GM10847 (cell line): ENCODE measurements around the gene GJB4.

Source experiments
- POLR2A ChIP-seq: IDR thresholded peaks from 2 replicates; pipeline ENCODE4 v1.6.1; 2011; ENCODE audit not compliant: insufficient read length; ENCODE audit errors: extremely low read depth

GJB4 gene

DNA sequence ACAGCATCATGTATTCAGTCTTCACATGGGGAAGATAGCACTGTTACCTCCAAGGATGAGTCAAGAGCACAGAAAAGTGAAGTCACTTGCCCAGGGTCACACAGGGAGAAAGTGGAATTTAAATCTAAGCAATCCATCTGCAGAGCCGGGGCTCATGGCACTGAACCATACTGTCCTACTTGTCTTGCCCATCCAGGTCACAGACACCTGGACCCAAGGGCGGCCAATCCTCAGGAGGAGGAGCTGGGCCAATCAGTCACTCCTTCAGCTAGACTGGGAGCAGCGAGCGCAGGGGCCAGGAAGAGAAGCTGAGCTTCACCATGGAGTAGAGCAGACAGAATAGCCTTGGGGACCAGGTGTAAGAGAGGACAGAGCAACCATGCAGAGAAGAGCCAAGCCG lies 13.9 kb upstream of the GJB4 start:
- TF ChIP-seq POLR2A: no peak

DNA sequence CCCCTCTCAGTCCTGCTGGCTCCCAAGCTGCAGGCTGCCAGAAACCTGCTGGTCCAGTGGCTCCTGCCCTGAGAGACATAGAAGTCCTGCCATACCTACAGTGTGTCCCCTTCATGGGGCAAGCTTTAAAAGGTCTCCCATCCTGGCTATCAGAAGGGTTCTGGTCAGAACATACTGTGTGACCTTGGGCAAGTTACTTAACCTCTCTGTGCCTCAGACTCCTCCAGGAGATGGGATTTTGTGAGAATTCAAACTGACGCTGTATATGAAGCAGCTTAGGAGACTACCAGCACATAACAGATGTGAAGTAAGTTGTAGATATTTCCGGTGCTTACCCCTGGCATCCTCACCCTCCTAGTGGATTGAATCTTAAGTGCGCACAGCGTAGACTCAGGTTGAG lies 13.4 kb upstream of the GJB4 start:
- TF ChIP-seq POLR2A: no peak

DNA sequence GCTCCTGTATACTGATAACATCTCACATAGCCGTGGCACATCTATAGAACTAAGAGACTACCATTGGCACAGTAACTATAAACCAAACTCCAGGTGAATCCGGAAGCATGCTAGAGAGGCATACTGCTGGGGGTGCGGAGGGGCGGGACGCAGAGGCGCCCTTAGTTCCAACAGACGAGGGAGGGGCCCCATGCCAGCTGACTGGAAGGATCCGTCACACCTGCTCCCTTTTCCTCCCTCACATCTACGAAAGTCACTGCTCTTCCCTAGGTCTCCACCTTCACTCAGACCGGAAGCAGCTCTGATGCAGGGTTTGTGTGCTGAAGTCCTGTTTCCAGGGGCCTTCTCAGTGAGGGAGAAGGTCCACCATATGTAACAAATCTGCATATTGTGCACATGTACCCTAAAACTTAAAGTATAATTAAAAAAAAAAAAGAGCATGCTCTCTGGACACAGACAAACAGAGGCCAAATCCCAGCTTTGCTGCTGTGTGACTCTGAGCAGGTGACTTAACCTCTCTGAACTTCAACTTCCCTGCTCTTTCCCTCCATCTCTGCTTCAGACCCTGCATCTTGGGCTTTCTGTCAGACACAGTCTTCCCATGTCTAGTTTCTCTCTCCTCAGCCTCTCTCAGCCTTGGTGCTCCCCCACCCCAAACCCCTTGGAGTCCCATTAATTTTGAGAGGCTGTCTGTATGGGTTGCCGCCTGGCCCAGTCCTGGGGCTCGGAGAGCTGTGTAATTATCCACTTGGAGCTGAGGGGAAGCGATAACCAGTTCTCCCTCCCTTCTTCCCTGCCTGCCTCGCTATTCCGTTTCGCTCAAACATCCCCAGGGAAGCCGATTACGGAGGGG lies 12.5 kb upstream of the GJB4 start:
- TF ChIP-seq POLR2A: no peak

DNA sequence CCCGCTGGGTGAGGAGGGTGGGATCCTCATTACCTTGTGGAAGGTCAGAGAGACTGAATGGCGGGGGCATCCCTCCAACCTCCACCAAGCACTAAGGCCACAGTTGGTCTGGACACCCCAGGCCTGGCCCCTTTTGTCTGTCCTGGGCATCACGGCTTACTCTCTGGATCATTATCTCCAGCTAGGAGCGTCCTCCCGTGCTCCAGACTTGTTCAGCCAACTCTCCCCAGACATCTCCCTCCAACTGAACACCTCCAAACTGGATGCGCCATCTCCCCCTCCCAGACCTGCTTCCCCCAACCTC lies 11.9 kb upstream of the GJB4 start:
- TF ChIP-seq POLR2A: no peak

DNA sequence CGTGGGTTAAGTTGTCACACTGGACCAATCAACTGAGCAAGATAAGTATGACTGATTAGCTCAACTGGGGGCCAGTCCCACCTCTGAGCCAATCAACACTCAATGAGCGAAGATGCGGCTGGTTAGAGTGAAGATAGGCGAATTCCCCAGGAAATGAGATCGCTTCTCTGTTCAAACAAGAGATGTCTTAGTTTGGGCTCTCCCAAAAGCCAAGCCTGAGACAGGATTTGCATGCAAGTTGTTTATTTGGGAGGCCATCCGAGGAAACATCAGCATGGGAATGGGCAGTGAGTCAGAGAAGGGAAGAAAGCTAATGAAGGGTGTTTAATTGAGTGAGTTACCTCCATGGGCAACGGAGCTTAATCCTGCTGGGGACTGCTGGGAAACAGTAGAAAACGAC lies 9.5 kb upstream of the GJB4 start:
- TF ChIP-seq POLR2A: no peak

DNA sequence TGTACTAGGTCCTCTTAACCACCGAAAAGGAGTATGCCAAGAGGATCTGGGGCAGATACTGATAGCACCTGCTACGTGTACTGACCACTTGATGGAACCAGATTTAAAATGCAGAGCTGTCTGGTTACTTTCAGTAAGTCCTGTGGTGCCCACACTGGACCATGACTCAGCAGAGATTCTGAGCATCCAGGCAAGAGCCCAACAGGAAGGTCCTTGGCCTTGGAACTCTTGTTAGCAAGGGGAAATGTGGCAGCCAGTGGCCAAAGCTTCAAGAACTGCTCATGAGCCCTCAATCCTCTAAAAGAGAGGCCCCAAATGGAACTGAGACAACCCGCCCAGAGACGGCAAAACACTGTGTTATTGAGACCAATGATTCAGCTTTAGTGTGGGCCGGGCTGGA lies 8.9 kb upstream of the GJB4 start:
- no peak for TF ChIP-seq POLR2A

DNA sequence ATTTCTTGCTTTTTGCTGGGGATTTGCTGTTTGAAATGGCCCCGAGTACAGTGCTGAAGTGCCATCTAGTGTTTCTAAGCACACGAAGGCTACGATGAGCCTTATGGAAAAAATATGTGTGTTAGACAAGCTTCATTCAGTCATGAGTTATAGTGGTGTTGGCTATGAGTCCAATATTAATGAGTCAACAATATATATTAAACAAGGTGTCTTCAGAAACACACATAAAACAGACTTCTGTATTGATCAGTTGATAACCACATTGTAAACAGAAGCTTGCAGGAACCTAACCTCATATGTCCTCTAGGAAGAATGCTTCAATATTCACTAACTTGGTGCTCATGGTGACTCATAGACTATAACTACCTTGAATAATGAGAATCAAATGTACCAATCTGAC lies 6.4 kb upstream of the GJB4 start:
- TF ChIP-seq POLR2A: no peak

DNA sequence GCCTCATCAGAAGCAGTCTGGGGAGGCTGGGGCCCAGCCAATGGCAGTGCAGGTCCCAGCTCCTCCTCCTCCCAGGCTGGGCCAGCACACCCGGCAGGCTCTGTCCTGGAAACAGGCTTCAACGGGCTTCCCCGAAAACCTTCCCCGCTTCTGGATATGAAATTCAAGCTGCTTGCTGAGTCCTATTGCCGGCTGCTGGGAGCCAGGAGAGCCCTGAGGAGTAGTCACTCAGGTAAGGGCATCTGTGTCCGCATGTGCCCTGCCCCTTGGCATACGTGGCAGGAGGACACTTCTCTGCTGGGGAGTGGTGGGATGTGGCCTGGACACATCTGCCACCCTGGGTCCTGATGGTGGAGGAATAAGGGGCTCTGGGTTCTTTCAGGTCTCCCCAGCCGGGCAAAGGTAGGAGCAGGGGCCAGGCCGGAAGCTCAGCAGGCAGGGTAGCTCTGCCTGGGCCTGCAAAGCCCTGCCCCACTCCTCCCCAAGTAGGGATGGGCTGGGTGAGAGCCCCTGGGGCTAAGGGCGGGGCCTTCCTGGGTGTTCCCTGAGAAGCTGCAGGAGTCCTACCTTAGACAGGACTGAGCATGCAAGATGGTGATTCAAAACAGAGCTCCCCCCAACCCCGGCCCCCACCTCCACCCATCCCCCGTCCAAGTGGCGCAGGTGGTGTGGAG lies 4.4 kb upstream of the GJB4 start, which contains the start of gene GJB5:
Gene GJB5 (plus strand): TSS at position 84 of the 674 bp plus-strand sequence. CDS start 2,284 bp downstream, outside the sequence.
- no peak for TF ChIP-seq POLR2A

DNA sequence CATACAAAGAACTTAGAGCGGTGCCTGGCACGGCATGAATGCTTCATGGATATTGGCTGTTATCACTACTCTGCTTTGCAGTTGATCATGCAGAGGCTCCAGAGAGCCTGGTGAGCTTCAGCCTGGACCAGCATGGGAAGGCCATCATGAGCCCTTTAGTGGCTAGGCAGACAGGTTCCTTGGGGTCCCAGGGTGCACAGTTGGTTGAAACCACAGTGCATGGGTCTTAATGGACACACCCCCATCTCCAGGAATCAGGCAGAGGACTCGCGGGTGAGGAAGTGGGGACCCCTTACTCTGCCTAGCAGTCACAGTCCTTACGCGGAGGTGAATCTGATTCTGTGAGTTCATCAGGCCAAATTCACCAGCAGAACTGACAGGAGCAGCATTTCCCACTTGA lies 3.6 kb upstream of the GJB4 start:
- no peak for TF ChIP-seq POLR2A

DNA sequence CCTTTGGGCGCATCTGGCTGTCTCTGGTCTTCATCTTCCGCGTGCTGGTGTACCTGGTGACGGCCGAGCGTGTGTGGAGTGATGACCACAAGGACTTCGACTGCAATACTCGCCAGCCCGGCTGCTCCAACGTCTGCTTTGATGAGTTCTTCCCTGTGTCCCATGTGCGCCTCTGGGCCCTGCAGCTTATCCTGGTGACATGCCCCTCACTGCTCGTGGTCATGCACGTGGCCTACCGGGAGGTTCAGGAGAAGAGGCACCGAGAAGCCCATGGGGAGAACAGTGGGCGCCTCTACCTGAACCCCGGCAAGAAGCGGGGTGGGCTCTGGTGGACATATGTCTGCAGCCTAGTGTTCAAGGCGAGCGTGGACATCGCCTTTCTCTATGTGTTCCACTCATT lies 2.2 kb upstream of the GJB4 start:
- no peak for TF ChIP-seq POLR2A

DNA sequence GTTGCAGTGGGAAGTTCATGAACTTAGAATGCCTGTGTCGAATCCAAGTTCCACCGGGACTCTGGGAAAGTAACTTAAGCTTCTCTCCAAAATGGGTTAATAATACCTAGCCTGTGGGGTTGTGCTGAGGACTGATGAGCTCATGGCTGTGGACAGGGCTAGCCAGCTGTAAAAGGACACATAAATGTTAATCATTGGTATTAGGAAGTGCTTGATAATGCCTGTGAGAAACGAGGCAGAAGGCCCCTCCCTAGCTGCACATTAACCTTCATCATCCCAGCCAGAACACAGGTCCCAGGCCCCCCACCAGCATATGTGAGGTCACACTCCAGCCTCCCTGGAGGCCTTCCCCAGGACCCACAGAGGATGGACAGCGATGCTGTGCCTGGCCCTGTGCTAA lies 789 bp upstream of the GJB4 start:
- no peak for TF ChIP-seq POLR2A

DNA sequence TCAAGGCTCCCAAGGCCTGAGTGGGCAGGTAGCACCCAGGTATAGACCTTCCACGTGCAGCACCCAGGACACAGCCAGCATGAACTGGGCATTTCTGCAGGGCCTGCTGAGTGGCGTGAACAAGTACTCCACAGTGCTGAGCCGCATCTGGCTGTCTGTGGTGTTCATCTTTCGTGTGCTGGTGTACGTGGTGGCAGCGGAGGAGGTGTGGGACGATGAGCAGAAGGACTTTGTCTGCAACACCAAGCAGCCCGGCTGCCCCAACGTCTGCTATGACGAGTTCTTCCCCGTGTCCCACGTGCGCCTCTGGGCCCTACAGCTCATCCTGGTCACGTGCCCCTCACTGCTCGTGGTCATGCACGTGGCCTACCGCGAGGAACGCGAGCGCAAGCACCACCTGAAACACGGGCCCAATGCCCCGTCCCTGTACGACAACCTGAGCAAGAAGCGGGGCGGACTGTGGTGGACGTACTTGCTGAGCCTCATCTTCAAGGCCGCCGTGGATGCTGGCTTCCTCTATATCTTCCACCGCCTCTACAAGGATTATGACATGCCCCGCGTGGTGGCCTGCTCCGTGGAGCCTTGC lies 1.7 kb downstream of the GJB4 start:
- no peak for TF ChIP-seq POLR2A

DNA sequence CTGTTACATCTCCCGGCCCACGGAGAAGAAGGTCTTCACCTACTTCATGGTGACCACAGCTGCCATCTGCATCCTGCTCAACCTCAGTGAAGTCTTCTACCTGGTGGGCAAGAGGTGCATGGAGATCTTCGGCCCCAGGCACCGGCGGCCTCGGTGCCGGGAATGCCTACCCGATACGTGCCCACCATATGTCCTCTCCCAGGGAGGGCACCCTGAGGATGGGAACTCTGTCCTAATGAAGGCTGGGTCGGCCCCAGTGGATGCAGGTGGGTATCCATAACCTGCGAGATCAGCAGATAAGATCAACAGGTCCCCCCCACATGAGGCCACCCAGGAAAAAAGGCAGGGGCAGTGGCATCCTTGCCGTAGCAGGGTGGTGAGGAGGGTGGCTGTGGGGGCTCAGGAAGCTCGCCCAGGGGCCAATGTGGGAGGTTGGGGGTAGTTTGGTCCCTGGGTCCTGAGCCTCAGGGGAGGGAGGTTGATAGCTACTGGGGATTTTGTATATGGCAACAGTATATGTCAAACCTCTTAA lies 2.3 kb downstream of the GJB4 start:
- TF ChIP-seq POLR2A: no peak

DNA sequence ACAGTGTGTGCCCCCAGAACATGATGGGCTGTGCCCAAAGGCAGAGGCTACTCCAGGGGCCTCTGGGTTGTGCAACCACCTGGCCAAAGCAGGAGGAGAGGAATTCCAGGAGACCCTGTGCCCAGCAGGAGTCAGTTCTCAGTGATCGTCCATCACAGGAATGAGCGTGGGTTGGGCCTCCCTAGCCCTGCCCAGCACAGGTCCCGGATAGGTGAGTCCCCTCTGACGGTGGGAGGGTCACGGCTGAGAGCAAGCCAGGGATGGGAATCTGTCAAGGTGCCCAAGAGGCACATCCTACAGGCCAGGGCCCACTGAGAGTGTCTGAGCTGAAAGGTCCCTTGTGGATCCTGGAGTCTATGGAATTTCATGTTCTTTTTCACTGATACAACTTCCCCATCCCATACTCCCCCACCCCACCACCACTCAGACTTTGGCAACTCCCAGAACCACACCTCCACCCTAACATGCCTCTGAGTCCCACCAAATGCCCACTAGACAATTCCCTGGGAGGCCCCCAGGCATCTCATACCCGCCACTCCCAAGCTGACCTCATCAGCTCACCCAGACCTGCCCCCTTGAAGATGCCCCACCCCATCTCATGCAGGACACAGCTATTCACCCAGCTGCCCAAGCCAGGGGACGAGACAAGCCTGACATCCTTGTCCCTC lies 3.1 kb downstream of the GJB4 start:
- no peak for TF ChIP-seq POLR2A

DNA sequence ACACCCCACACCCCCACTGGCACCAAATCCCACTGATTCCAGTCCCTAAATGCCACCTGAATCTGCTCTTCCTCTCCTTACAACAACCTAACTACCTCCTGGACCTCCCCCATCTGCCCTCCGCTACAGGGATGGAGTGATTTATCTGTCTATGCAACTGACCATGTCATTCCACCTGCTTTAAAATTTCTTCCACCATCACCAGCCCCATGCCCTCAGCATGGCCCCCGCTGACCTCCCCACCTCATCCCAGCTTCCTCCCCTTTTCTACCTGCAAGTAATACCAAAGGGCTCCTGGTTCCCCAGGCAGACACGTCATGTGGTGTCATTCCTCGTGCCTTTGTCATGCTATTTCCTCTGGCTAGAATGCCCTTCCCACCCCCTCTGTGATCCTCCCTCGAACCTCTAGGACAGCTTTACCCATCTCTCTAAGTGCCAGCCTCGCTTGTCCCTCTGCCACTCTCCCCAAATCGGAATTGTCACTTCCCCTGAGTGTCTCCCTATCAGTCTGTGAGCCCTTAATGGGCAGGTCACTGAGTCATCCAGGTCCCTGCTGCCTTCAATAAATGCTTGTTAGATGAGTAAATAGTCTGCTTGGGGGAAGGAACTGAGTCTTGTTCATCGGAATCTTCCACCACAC lies 3.7 kb downstream of the GJB4 start:
- TF ChIP-seq POLR2A: no peak
